HUDEP-2 (cell line): Measurements from ENCODE around the gene CHIA.
"Not testable (repeated sequence)": the region's sequence is repeated elsewhere in the genome, so short reads cannot be mapped to it uniquely, and the experiment has no call there.

Experiments used
- DNase-seq, 76 experiments: peaks; one replicate each; lab custom pipeline; 2025; ENCODE audit not compliant: unreplicated experiment in 76 of 76; lab: John Stamatoyannopoulos, UW

Gene CHIA

DNA sequence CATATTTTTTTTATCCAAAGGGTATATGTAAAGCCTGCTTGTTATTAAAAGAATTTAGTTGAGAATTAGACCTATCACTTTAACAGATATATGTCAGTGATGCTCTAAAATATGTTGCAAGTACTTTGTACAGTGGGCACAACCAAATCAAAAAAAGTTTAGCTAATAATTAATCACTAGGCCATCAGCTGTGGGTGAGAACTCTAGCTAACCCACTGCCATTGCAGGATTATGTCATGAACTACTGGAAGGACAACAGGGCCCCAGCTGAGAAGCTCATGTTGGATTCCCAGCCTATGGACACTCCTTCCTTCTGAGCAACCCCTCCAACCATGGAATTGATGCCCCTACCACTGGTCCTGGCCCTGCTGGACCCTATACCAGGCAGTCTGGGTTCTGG is 6.8 kb upstream of the CHIA start:
- DNase-seq, result no peak

DNA sequence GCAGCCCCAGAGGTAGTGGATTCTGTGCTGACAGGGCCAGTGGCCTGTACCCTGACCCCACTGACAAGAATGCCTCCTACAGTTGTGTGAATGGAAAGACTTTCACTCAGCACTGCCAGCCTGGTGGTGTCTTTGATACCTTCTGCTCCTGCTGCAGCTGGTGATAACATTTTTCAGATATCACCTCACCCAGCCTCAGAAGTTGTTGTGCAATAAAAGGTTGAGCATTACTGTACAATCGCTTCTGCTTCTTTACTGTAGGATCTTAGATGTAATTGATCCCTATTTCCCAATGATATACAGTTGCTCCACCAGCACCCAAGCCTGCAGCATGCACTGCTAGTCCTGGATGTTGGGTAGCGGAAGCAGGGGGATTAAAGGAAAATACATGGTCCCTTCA is 4.8 kb upstream of the CHIA start:
- no peak for DNase-seq

DNA sequence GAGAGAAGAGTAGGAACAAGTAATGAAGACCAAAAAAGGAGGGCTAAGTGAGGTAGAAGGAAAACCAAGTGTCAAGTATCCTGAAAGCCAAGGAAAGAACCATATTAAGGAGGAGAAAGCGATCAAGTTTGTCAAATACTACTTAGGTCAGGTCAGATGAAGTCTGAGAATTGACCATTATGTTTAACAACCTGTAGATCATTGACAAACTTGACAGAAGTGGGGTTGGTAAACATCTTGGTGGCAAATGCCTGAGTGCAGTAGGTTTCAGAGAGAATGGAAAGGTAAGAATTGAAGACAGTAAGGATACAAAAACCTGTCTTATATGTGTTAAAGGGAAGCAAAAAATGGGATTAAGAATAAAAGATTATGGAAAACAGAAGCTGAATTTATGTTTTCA is 3.7 kb upstream of the CHIA start:
- DNase-seq, result no peak

DNA sequence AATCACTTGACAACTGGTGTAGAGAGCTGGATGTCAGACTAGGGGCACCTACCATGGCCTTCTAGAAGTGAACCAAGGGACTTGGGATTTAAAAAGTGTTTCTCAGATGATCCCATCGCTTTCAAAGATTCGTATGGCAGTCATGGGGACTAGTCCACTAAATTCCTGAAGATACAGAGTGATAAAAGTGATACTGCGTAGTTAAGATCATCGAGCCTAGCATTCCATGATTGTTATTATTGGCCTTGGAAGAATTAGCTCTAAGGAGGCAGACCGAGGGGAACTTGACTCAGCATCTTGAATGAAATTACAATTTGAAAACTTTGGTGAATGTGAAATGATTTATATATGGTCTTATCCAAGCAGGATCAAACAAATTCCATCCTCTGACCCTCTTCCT is 1.3 kb upstream of the CHIA start:
- no peak for DNase-seq

DNA sequence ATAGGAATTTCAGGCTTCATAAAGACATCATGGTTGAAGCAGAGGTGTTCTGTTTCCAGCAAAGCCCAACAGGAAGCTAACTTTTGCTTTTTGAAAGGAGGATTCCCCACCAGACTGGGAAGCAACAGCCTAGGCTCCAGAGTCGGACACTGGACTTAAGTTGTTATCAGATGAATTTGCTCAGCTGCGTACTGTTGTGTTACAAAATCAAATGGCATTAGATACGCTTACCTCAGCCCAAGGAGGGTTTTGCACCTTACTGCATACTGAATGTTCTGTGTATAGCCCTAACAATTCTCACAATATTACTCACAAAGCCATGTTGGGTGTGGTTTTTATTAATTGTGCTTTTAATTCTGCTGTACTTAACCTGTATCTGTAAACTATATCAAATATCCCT is 547 bp upstream of the CHIA start:
- no peak for DNase-seq

DNA sequence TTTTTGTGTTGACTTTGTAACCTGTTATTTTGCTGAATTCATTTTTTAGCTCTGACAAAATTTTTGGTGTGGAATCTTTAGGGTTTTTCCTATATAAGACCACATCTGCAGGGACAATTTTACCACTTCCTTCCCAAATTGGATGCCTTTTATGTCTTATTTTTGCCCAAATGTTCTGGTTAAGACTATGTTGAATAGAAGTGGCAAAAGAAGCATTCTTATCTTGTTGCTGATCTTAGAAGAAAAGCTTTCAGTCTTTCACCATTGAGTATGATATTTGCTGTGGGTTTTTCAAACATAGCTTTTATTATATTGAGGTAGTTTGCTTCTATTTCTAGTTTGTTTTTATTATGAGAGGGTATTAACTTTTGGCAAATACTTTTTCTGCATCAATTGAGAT is 3.7 kb downstream of the CHIA start:
- DNase-seq, result no peak

DNA sequence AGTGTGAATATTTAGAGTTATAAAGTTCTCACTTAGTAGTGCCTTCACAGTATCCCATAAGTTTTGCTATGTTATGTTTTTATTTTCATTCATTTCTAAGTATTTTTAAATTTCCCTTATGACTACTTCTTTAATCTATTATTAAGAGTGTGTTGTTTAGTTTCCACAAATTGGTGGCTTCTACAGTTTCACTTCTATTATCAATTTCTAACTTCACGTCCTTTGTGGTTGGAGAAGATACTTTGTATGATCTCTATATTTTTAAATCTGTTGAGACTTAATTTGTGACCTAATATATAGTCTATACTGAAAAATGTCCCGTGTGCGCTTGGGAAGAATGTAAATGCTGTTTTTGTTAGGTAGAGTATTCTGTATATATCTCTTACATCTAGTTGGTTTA is 11.7 kb downstream of the CHIA start:
- no peak for DNase-seq

DNA sequence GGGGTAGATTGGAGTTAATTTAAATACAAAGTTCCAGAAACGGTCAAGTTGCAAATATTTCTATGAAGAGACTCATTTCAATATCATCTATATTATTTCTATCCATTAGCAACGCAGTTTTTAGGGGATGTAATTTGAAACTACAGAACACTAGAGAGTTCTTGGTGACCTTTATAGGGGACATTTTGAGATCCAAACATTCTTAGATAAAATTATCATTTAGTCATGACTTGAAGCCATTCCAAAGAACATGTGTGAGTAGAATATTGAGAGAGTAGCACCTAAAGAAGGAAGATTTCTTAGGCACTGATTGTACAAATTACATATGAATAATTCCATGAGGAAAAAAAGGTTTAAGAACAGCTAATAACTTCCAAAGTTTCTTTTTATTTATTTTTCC is 19.0 kb downstream of the CHIA start:
- DNase-seq, result no peak

DNA sequence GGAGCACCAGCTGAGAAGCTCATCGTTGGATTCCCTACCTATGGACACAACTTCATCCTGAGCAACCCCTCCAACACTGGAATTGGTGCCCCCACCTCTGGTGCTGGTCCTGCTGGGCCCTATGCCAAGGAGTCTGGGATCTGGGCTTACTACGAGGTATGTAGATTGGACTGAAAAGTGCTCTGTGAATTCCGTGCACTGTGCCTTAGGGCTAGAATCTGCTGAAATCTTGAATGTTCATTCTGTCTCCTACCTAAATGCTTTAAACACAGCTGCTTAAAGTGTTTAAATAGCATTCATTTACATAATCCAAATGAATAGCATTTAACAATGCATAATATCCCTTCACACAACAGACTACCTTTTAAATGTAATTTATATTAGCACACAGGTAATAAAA is 27.9 kb downstream of the CHIA start:
- DNase-seq, result no peak

DNA sequence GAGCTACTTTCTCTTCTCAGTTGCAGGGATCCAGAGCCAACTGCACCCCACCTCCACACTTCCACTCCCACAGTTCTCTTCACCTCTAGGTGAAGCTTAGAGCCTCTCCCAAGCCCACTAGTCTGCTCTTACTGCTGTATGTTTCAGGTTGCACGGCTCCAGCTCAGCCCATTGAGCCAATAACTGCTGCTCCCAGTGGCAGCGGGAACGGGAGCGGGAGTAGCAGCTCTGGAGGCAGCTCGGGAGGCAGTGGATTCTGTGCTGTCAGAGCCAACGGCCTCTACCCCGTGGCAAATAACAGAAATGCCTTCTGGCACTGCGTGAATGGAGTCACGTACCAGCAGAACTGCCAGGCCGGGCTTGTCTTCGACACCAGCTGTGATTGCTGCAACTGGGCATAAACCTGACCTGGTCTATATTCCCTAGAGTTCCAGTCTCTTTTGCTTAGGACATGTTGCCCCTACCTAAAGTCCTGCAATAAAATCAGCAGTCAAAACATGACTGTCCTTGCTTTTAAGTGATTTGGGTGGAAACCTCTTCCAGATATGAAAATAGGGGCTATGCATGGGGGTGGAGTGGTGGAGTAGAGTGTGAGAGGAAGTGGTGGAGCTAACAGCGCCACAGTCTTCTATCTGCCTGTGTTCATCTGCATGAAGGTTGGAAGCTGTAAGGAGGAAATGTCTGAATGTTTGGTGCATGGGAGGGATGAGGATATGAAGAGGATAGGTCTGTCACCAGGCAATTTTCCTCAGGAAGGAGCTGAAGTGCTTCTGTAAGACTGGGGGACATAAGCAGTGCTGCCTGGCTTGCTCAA is 29.6 kb downstream of the CHIA start:
- no peak for DNase-seq

DNA sequence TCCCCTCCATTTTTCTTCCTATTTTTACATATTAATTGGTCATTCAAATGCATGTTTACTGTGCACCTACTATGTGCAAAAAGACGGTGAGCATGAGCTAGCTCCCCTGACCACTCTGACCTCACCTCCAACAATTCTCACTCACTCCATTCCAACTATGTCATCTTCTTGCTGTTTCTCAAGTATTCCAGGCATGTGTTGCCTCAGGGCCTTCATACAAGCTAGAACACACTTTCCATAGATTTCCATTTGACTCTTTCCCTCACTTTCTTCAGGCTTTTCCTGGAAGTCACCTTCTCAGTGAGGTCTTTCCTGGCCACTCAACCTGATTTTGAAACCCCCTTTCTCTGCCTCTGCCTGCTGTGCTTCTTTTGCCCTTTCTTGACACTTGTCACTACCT is 32.6 kb downstream of the CHIA start:
- no peak for DNase-seq

DNA sequence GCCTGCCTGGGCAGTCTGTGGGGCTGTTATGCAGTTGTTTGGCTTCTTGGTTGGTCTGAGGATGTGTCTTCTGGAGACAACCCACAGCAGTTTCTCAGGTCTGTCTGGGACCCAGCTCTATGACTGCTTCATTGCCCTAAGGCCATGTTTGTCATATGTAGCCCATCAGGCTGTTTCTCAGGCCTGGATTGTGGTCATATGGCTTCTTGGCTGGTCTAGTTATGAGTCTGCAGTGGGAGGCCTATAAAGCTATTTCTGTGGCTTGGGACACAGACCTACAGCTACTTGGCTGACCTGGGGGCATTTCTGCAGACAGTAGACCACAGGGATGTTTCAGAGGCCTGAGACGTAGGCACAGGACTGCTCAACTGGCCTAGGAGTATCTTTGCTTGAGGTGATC is 41.5 kb downstream of the CHIA start:
- DNase-seq, result no peak

DNA sequence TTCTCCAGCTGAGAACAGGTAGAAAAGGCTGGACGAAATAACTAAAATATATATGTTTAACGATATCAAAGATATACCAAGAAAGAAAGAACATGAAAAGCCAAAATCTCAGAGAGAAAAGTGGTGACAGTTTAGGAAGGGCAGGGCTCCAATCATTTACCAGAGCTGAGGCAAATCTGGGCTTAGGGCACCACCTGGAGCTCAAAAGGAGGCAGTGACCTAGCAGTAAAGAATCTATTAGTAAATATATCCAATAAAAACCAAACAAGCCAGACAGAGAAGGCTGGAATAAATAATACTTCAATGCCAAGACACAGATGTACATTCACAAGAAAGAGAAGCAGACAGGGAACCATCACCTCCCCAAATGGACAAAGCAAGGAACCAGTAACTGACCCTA is 43.5 kb downstream of the CHIA start:
- peak in 17 of 76 experiments; percentile 2 to 58 (median 16) for DNase-seq

DNA sequence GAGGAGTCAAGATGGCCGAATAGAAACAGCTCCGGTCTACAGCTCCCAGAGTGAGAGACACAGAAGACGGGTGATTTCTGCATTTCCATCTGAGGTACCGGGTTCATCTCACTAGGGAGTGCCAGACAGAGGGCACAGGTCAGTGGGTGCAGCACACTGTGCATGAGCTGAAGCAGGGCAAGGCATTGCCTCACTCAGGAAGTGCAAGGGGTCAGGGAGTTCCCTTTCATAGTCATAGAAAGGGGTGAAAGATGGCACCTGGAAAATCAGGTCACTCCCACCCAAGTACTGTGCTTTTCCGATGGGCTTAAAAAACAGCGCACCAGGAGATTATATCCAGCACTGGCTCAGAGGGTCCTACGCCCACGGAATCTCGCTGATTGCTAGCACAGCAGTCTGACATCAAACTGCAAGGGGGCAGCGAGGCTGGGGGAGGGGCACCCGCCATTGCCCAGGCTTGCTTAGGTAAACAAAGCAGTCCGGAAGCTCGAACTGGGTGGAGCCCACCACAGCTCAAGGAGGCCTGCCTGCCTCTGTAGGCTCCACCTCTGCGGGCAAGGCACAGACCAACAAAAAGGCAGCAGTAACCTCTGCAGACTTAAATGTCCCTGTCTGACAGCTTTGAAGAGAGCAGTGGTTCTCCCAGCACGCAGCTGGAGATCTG is 44.7 kb downstream of the CHIA start:
- not testable (repeated sequence) for DNase-seq

DNA sequence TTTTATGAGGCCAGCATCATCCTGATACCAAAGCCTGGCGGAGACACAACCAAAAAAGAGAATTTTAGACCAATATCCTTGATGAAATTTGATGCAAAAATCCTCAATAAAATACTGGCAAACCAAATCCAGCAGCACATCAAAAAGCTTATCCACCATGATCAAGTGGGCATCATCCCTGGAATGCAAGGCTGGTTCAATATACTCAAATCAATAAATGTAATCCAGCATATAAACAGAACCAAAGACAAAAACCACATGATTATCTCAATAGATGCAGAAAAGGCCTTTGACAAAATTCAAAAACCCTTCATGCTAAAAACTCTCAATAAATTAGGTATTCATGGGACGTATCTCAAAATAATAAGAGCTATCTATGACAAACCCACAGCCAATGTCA is 48.2 kb downstream of the CHIA start:
- DNase-seq, result not testable (repeated sequence)

DNA sequence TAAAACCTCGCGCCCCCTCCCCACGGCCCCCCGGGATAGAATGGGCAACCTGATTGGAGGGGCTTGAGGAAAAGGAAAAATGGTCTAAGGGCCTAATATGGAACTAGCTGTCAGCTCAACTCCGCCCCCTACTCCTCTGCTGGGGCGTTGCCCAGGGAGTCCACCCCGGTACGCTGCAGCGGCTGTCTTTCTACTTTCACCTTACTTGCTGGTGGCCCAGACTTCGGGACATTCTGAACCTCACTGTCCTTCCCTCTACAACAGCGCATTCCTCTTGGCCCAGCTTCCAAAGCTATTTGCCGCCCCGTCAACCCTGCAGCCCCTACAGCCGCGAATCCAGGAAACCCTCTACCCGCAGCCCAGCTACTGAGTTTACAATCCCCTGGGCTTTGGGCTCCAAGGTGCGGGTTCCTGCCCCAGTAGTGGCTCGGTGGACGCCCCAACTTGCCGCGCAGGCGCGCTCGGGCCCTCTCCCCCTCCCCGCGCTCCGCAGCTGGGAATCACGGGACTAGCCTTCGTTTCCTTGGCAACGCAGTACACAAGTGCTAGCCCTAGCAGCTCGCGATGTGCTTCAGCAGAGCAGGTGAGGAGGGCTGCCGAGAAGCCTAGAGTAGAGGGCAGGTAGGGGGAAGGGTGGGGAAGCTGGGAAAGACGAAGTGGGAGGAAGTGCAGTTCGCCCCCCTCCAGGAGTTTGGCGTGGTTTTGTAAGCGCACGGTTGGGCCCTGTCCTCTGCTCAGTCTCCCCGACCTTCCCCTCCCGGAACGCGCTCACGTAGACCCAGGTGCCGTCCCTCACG is 55.6 kb downstream of the CHIA start:
- DNase-seq, result peak in 68 of 76 experiments; percentile 5 to 79 (median 48)

DNA sequence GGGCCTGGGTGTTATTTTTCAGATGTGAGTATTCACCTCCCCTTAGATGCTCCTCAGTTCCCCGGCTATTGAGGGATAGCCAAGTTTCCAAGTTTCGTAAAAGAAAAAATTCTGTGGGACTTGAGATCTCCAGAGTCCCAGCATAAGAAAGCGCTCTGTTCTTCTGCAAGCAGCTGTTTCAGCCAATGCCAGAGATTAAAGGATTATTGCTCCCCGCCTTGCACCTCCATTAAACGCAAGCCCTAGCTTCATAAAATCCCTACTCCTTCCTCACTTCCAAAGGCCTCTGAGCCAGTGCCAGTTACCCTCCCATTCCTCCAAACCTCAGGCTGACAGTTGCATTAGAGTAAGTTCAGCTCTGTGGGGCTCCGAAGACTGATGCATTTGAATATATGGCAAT is 56.4 kb downstream of the CHIA start:
- DNase-seq, result no peak

DNA sequence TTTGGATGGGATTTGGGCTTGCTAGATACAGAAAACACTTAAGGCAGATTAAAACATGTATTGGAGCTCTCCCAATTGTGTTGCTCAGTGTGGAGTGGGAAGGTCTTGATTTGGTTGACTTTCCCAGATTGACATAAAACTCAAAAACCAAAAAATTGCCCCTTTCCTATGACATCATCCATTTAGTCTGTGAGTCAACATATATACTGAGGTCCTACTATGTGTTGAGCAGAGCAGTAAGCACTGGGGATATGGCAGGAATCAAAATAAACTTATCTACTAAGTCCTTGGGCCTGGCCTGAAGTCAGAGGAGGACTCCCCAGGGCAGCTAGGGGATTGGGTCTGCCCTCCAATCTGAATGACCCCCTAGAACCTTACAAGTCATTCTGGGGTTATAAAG is 61.0 kb downstream of the CHIA start:
- no peak for DNase-seq

DNA sequence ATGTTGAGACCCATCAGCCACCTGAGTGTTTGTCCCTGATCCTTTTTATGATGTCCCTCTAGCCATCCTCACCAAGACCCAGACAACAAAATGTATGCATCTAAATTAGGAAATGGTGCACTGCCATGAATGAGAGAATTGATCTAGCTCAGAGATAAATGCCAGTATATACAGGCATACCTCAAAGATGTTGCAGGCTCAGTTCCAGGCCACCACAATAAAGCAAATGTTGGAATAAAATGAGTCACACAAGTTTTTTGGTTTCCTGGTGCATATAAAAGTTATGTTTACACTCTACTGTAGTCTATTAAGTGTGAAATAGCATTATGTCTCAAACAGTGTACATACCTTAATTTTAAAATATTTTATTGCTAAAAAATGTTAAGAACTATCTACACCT is 63.9 kb downstream of the CHIA start:
- no peak for DNase-seq

DNA sequence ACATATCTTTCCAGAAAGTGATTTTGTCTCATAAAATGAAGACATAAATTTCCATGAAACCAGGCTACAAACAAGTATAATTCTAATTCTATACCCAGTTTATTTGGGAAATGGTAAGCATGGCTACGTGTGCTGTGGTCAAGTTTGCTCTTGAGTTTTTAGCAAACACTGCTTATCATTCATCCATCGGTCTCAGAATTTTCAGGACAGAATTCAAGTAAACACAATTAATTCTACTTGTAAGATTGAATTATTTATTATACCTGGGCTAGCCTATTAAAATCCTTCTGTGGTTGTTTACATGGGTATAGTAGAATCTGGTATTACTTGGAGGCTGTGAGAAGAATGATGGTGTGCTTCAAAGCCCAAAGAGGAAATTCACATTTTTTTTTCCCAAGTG is 68.3 kb downstream of the CHIA start:
- DNase-seq, result no peak

DNA sequence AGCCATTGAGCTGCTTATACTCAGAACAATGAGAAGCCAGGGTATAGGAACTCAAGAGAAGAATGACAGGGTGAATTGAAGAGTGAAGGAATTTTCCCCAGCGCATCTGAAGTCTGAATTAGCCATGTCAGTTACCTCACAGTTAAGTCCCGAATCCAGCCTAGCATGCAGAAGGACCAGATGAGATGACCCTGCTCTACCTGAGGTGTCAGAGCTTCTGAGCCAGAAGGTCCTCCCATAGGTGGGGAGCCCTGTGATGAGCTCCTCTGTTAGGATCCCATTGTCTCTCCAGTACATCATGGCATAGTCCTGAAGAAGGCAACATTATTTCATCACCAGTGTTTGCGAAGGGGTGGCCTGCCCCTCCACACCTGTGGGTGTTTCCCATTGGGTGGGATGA is 68.7 kb downstream of the CHIA start:
- no peak for DNase-seq

DNA sequence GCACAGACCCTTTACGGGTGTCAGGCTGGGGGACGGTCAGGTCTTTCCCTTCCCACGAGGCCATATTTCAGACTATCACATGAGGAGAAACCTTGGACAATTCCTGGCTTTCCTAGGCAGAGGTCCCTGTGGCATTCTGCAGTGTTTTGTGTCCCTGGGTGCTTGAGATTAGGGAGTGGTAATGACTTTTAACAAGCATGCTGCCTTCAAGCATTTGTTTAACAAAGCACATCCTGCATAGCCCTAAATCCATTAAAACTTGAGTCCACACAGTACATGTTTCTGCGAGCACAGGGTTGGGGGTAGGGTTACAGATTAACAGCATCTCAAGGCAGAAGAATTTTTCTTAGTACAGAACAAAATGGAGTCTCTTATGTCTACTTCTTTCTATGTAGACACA is 69.6 kb downstream of the CHIA start:
- not testable (repeated sequence) for DNase-seq
